Measurements from ENCODE around the gene GPRC5B. TPM values are rescaled to one million over a fixed set of nuclear protein-coding genes. Genes with fewer than 3 reads are reported as not detected.

Gene GPRC5B
- total and polyA plus RNA-seq, 2 of the 8 experiments (the other 6 are each of a cell fraction or from before 2014, with no cell fraction given): 106 to 160 TPM

DNA sequence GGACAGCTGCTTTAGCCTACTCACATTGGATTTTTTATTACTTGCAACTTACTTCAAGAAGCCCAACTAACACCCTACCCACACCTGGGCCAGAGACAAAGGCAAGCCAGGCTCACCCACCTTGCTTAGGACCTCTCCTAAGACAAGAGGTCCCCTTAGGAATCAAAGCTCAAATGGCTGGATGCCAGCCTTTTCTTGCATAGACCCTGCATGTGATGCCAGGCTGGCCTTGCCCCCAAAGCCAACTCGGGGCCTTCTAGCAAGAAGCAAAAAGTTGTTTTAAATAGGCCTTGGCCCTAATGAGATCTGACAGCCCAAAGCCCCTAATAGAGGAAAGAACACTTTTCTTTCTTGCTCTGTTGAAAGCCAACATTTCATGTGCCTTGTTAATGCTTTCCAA is 20.7 kb downstream of the GPRC5B start:
- H2AFZ ChIP-seq (ENCODE audit: low read length): no peak overlapping the region
- TF ChIP-seq TEAD4 (IDR thresholded peaks at IDR 0.05; ENCODE audit: low read depth, low read length): no peak
- TF ChIP-seq, protein P1, sequence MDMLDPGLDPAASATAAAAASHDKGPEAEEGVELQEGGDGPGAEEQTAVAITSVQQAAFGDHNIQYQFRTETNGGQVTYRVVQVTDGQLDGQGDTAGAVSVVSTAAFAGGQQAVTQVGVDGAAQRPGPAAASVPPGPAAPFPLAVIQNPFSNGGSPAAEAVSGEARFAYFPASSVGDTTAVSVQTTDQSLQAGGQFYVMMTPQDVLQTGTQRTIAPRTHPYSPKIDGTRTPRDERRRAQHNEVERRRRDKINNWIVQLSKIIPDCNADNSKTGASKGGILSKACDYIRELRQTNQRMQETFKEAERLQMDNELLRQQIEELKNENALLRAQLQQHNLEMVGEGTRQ (IDR thresholded peaks at IDR 0.05; ENCODE audit: low read length): no peak
- TF ChIP-seq FOSL1 (IDR thresholded peaks at IDR 0.05; ENCODE audit: insufficient read depth, low read depth, low read length): no peak
- TF ChIP-seq, protein P2, sequence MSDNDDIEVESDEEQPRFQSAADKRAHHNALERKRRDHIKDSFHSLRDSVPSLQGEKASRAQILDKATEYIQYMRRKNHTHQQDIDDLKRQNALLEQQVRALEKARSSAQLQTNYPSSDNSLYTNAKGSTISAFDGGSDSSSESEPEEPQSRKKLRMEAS (IDR thresholded peaks at IDR 0.05): no peak
- no peak for TF ChIP-seq BCL11A (IDR thresholded peaks at IDR 0.05; ENCODE audit: low read depth in 2 of 2, low read length in 2 of 2)
- TF ChIP-seq, protein P3, sequence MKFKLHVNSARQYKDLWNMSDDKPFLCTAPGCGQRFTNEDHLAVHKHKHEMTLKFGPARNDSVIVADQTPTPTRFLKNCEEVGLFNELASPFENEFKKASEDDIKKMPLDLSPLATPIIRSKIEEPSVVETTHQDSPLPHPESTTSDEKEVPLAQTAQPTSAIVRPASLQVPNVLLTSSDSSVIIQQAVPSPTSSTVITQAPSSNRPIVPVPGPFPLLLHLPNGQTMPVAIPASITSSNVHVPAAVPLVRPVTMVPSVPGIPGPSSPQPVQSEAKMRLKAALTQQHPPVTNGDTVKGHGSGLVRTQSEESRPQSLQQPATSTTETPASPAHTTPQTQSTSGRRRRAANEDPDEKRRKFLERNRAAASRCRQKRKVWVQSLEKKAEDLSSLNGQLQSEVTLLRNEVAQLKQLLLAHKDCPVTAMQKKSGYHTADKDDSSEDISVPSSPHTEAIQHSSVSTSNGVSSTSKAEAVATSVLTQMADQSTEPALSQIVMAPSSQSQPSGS (IDR thresholded peaks at IDR 0.05; ENCODE audit: low read length): no peak
- TF ChIP-seq ZNF274 (IDR thresholded peaks at IDR 0.05; ENCODE audit: borderline replicate concordance, extremely low read depth, low read length): no peak
- TF ChIP-seq TCF12 (IDR thresholded peaks at IDR 0.05; ENCODE audit: low read depth, low read length): no peak
- TF ChIP-seq SIN3A (conservative IDR thresholded peaks at IDR 0.05 in 1 of 2, IDR thresholded peaks at IDR 0.05 in 1 of 2; ENCODE audit: low read depth in 1 of 2, low read length in 2 of 2): no peak
- TF ChIP-seq KDM1A (IDR thresholded peaks at IDR 0.05; ENCODE audit: borderline replicate concordance, low read length): no peak

More for the DNA sequence above, 20.7 kb downstream of the GPRC5B start:
- Histone ChIP-seq H3K27me3 (replicated peaks in 1 of 4; ENCODE audit: control insufficient read depth in 3 of 4, extremely low read depth in 1 of 4, insufficient read depth in 3 of 4, low read length in 3 of 4) (no peaks in the 10 kb centered on the region), H4K91ac (replicated peaks; ENCODE audit: insufficient read length, low read length) (no peak overlapping the region), H3K4me1 (replicated peaks in 1 of 4; ENCODE audit: control insufficient read depth in 3 of 4, insufficient read depth in 4 of 4, low read length in 3 of 4) (peaks cover 14 to 31% (median 27%) of the 10 kb centered on the region in 4 experiments), H3K4me2 (ENCODE audit: insufficient read depth in 1 of 2, low read depth in 2 of 2, low read length in 2 of 2) (no peak overlapping the region), H2BK20ac (ENCODE audit: low read length) (no peak overlapping the region), H3K4me3 (ENCODE audit: extremely low read depth in 1 of 4, insufficient read depth in 2 of 4, low read depth in 3 of 4, low read length in 4 of 4) (no peak overlapping the region), H2BK12ac (ENCODE audit: low read depth, low read length) (no peak overlapping the region), H2BK5ac (ENCODE audit: low read depth, low read length) (no peak overlapping the region), H3K9ac (replicated peaks in 1 of 4; ENCODE audit: extremely low read depth in 1 of 4, low read depth in 3 of 4, low read length in 3 of 4) (no peak overlapping the region), H4K8ac (ENCODE audit: extremely low read depth, insufficient read depth, low read length) (no peak overlapping the region), H3K79me1 (ENCODE audit: low read depth, low read length) (peaks cover 2% of the 10 kb centered on the region), H2BK120ac (replicated peaks; ENCODE audit: low read depth, low read length) (no peak overlapping the region), H3K4ac (replicated peaks; ENCODE audit: insufficient read length, low read depth, low read length) (no peak overlapping the region), H2AK5ac (ENCODE audit: low read depth, low read length) (no peak overlapping the region), H3K18ac (ENCODE audit: extremely low read depth, low read length) (no peak overlapping the region), H3K23me2 (ENCODE audit: low read depth, low read length) (peaks cover 7% of the 10 kb centered on the region), H3K9me3 (ENCODE audit: insufficient read depth in 2 of 2, low read depth in 1 of 2, low read length in 1 of 2) (no peaks in the 10 kb centered on the region), H4K20me1 (replicated peaks in 1 of 2; ENCODE audit: control insufficient read depth in 1 of 2, insufficient read depth in 2 of 2, low read length in 2 of 2) (peaks cover 2 to 4% of the 10 kb centered on the region in 2 experiments), H3K27ac (ENCODE audit: low read depth, low read length) (no peak overlapping the region), H4K5ac (ENCODE audit: insufficient read length, low read depth, low read length) (no peak overlapping the region), H3K23ac (ENCODE audit: insufficient read length) (no peak overlapping the region), H3K56ac (replicated peaks; ENCODE audit: insufficient read length, low read depth, low read length) (no peak overlapping the region), H2BK15ac (ENCODE audit: low read length) (no peak overlapping the region), H3K36me3 (ENCODE audit: control insufficient read depth in 2 of 4, insufficient read depth in 4 of 4, low read length in 3 of 4) (peaks cover 7 to 60% (median 30%) of the 10 kb centered on the region in 4 experiments; a peak in 7 of 8 replicates), H3K14ac (ENCODE audit: insufficient read length) (no peak overlapping the region), H3K79me2 (ENCODE audit: control insufficient read depth in 1 of 2, insufficient read depth in 2 of 2, low read length in 2 of 2) (peaks cover 0 to 56% of the 10 kb centered on the region in 2 experiments; a peak in 2 of 4 replicates)
- WGBS, 2 experiments (ENCODE audit: extremely low coverage in 1 of 2, insufficient coverage in 1 of 2, insufficient read length in 1 of 2, insufficient replicate concordance in 2 of 2, low coverage in 1 of 2, low lambda C conversion rate in 2 of 2, missing lambda C conversion rate in 1 of 2): 100% methylated on average over 1 of the region's 1 CpG; no CpG with 5 or more reads in 1 of the 2 experiments
- POLR2A ChIA-PET (ENCODE audit: partially characterized antibody): interaction anchor here (0.6 to 9.2 kb wide), 6 partner anchors 11 to 299 kb away, joined by 3 to 114 read pairs (median 10); no protein-coding TSS in a partner anchor
- FAIRE-seq (no peak), DNase-seq (ENCODE audit: low read depth in 1 of 2, low spot score in 2 of 2) (no peak)
- CTCF ChIA-PET (ENCODE audit: partially characterized antibody): interaction anchor here (0.6 to 2.1 kb wide), 5 partner anchors 10 to 247 kb away, joined by 3 to 9 read pairs (median 3); no protein-coding TSS in a partner anchor
